Loucy (cell line): Measurements from ENCODE around the gene SYT13.

Experiments
- H2AFZ ChIP-seq: fragments of 200-600 bp; sonication (generic); 2 replicates; pipeline ENCODE4 v1.6.0; 2016; ENCODE audit warnings: antibody characterized with exemption, mild to moderate bottlenecking, low read length, moderate library complexity
- H3F3A ChIP-seq: fragments of 200-600 bp; 2 replicates; pipeline ENCODE4 v1.6.0; 2016; ENCODE audit warnings: antibody characterized with exemption, low read depth, mild to moderate bottlenecking
- H3K27me3 ChIP-seq: fragments of 200-600 bp; sonication (generic); 2 replicates; pipeline ENCODE4 v1.6.1; 2014; ENCODE audit warnings: low read length, mild to moderate bottlenecking; ENCODE audit not compliant: insufficient read depth, poor library complexity, severe bottlenecking
- H3K36me3 ChIP-seq: fragments of 200-600 bp; sonication (generic); 2 replicates; pipeline ENCODE4 v1.6.1; 2016; ENCODE audit warnings: low read length; ENCODE audit not compliant: insufficient read depth
- H3K4me1 ChIP-seq: fragments of 200-600 bp; sonication (generic); 2 replicates; pipeline ENCODE4 v1.5.1; 2014; ENCODE audit warnings: low read length, mild to moderate bottlenecking; ENCODE audit not compliant: insufficient read depth, poor library complexity, severe bottlenecking
- H3K4me2 ChIP-seq: fragments of 200-600 bp; sonication (generic); 2 replicates; pipeline ENCODE4 v1.6.0; 2014; ENCODE audit warnings: antibody characterized with exemption, low read length, low read depth, mild to moderate bottlenecking; ENCODE audit not compliant: poor library complexity, severe bottlenecking
- H3K4me3 ChIP-seq: fragments of 200-600 bp; sonication (generic); 2 replicates; pipeline ENCODE4 v1.5.1; 2014; ENCODE audit warnings: low read length, mild to moderate bottlenecking, mixed read lengths; ENCODE audit not compliant: poor library complexity, severe bottlenecking
- H3K79me2 ChIP-seq: fragments of 200-600 bp; sonication (generic); 2 replicates; pipeline ENCODE4 v1.6.1; 2014; ENCODE audit warnings: low read length; ENCODE audit not compliant: insufficient read depth
- H3K9ac ChIP-seq: fragments of 200-600 bp; sonication (generic); 2 replicates; pipeline ENCODE4 v1.6.0; 2014; ENCODE audit warnings: mild to moderate bottlenecking, low read depth, low read length, moderate library complexity; ENCODE audit not compliant: poor library complexity, severe bottlenecking
- H3K9me2 ChIP-seq: fragments of 200-600 bp; sonication (generic); replicated peaks from 2 replicates; pipeline ENCODE4 v1.6.1; 2016; ENCODE audit warnings: low read depth, low read length, mixed read lengths
- H3K9me3 ChIP-seq: fragments of 200-600 bp; sonication (generic); 2 replicates; pipeline ENCODE4 v1.6.1; 2014; ENCODE audit warnings: mild to moderate bottlenecking, antibody characterized with exemption, low read length, low read depth; ENCODE audit not compliant: insufficient read depth
- H4K20me1 ChIP-seq: fragments of 200-600 bp; sonication (generic); 2 replicates; pipeline ENCODE4 v1.6.0; 2014; ENCODE audit warnings: antibody characterized with exemption, low read length, mild to moderate bottlenecking; ENCODE audit not compliant: insufficient read depth, poor library complexity, severe bottlenecking
- EZH2phosphoT487 ChIP-seq: fragments of 200-600 bp; IDR thresholded peaks from 2 replicates; pipeline ENCODE4 v1.6.1; 2018; ENCODE audit warnings: antibody characterized with exemption, mild to moderate bottlenecking, moderate library complexity, borderline replicate concordance
- TF ChIP-seq, protein P1 (sequence below): fragments of 200-600 bp; sonication (generic); conservative IDR thresholded peaks from 2 replicates; pipeline ENCODE4 v1.5.1; 2014; ENCODE audit warnings: mild to moderate bottlenecking, antibody characterized with exemption, low read length

SYT13 gene

DNA sequence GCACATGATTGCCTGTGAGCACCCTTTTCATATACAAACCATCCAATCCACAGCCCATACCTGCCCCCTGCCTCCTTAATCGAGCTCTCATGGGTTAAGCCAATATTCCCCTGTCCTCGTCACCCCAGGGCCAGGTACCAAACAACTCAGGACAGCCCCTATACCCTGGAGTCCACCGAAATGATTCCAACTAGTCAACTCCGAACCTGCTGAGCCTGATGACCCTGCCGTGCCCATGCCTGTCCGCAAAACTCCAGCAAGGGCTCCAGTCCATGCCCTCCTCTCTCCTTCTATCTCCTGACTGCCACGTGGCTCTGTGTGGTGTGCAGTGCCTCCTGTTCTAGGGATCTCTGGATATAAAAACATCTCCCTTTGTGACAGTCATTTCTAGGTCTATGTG, 35.5 kb upstream of the SYT13 start:
- Histone ChIP-seq H3K9me3 (no peaks in the 10 kb centered on the region), H3K9ac (no peak overlapping the region), H3K36me3 (no peaks in the 10 kb centered on the region), H2AFZ (no peak overlapping the region), H3K4me3 (no peak overlapping the region), H3K79me2 (no peaks in the 10 kb centered on the region), H4K20me1 (no peaks in the 10 kb centered on the region), H3F3A (no peaks in the 10 kb centered on the region), H3K27me3 (no peaks in the 10 kb centered on the region), H3K4me2 (no peak overlapping the region), H3K9me2 (no peaks in the 10 kb centered on the region), H3K4me1 (no peaks in the 10 kb centered on the region)
- TF ChIP-seq, protein P1, sequence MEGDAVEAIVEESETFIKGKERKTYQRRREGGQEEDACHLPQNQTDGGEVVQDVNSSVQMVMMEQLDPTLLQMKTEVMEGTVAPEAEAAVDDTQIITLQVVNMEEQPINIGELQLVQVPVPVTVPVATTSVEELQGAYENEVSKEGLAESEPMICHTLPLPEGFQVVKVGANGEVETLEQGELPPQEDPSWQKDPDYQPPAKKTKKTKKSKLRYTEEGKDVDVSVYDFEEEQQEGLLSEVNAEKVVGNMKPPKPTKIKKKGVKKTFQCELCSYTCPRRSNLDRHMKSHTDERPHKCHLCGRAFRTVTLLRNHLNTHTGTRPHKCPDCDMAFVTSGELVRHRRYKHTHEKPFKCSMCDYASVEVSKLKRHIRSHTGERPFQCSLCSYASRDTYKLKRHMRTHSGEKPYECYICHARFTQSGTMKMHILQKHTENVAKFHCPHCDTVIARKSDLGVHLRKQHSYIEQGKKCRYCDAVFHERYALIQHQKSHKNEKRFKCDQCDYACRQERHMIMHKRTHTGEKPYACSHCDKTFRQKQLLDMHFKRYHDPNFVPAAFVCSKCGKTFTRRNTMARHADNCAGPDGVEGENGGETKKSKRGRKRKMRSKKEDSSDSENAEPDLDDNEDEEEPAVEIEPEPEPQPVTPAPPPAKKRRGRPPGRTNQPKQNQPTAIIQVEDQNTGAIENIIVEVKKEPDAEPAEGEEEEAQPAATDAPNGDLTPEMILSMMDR = no peak
- TF ChIP-seq EZH2phosphoT487 = no peak

DNA sequence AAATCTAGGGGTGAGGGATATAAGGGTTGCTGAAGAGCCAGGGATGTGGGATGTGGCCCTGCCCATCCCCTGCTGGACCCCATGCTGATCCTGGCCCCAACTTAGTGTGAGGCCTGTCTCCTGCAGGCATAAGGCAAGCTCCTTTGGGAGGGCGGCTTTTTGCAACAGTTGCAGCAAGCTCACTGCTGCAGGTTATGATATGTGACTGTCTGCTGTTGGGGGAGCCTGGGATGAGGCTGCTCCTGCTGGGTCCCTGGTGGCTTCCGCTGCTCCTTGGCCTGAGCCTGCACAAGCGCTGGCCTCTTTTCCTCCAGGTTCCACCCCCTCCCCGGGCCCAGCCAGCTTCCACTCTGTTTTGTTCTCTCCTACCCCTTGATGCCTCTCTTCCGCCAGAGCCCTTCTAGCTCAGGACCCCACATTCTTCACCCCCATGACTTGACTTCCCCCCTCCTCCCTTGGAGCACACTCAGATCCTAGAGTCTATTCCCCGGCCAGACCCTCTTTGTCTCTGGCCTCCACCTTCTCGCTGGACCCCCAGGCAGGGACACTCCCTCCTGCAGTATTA, 35.0 kb upstream of the SYT13 start:
- Histone ChIP-seq H3K4me1 (no peaks in the 10 kb centered on the region), H3K4me3 (no peak overlapping the region), H3F3A (no peaks in the 10 kb centered on the region), H2AFZ (no peak overlapping the region), H3K79me2 (no peaks in the 10 kb centered on the region), H3K9me3 (no peaks in the 10 kb centered on the region), H3K36me3 (no peaks in the 10 kb centered on the region), H3K9ac (no peak overlapping the region), H3K27me3 (no peaks in the 10 kb centered on the region), H3K4me2 (no peak overlapping the region), H4K20me1 (no peaks in the 10 kb centered on the region), H3K9me2 (no peaks in the 10 kb centered on the region)
- no peak for TF ChIP-seq EZH2phosphoT487
- TF ChIP-seq, protein P1 = no peak

DNA sequence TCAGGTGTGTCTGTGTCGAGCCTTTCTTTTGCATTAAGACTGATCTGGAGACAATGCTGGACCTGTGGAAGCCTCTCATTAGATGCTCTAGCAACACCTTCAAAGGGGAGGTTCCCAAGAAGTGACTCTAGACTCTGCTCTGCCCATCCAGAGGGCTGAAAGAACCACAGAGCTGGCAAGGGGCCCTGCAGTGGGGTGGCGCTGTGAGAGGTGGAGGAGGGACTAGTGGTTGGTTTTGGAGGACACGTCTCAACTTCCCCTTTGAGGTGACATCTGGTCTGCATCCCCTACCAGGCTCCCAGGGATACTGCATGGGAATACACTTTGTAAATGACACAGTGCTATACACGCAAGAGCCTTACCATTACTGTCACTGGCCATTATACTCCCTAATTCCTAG, 34.2 kb upstream of the SYT13 start:
- H4K20me1 ChIP-seq = no peaks in the 10 kb centered on the region
- TF ChIP-seq EZH2phosphoT487 = no peak
- TF ChIP-seq, protein P1 = no peak
- H3K4me3 ChIP-seq = no peak overlapping the region
- no peaks in the 10 kb centered on the region for H3F3A ChIP-seq
- H3K27me3 ChIP-seq = no peaks in the 10 kb centered on the region
- no peaks in the 10 kb centered on the region for H3K36me3 ChIP-seq
- H3K79me2 ChIP-seq = no peaks in the 10 kb centered on the region
- H2AFZ ChIP-seq = no peak overlapping the region
- no peaks in the 10 kb centered on the region for H3K4me1 ChIP-seq
- H3K9me3 ChIP-seq = no peaks in the 10 kb centered on the region
- no peak overlapping the region for H3K9ac ChIP-seq
- H3K9me2 ChIP-seq = no peaks in the 10 kb centered on the region
- no peak overlapping the region for H3K4me2 ChIP-seq
